Upper lobe of left lung (tissue), 4 donors: ENCODE data around the gene RGN.
"Not testable (repeated sequence)": the region's sequence is repeated elsewhere in the genome, so short reads cannot be mapped to it uniquely, and the experiment has no call there.

Experiments used
- EP300 ChIP-seq, 4 donors: sonication (generic); formaldehyde crosslinking; IDR thresholded peaks; one replicate each; pipeline ENCODE4 v1.5.1; 2017; ENCODE audit warnings: antibody characterized with exemption in 4 of 4, control low read depth in 2 of 4
- POLR2A ChIP-seq, 4 donors: fragments of 450-650 bp; IDR thresholded peaks; one replicate each; pipeline ENCODE4 v1.5.1; 2016 to 2017; ENCODE audit warnings: antibody characterized with exemption in 4 of 4, mild to moderate bottlenecking in 2 of 4
- POLR2AphosphoS5 ChIP-seq, 2 donors: sonication (generic); formaldehyde crosslinking; IDR thresholded peaks; one replicate each; pipeline ENCODE4 v1.5.1; 2017; ENCODE audit warnings: antibody characterized with exemption in 2 of 2
- TF ChIP-seq, protein P1 (sequence below), 6 experiments: fragments of 450-650 bp in 4 of 6; fragments of 200-600 bp in 2 of 6; sonication (generic) in 2 of 6; IDR thresholded peaks; one replicate each; pipeline ENCODE4 v1.5.1; 2016 to 2019; ENCODE audit warnings: antibody characterized with exemption in 6 of 6

DNA sequence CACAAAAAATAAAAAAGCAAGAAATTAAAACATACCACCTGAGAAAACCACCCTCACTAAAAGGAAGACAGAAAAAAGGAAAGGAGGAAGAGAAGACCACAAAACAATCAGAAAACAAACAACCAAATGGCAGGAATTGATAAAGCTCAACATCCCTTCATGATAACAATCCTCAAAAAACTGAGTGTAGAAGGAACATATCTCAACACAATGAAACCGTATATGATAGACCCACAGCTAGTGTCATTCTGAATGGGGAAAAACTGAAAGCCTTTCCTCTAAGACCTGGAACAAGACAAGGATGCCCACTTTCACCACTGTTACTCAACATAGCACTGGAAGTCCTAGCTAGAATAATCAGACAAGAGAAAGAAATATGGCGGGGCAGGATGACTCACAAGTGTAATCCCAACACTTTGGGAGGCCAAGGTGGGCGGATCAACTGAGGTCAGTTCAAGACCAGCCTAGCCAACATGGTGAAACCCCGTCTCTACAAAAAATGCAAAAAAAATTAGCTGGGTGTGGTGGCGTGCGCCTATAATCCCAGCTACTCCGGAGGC lies 38.4 kb downstream of the RGN start:
- not testable (repeated sequence) for TF ChIP-seq POLR2A, POLR2AphosphoS5, EP300 (IDR thresholded peaks at IDR 0.05)
- TF ChIP-seq, protein P1, sequence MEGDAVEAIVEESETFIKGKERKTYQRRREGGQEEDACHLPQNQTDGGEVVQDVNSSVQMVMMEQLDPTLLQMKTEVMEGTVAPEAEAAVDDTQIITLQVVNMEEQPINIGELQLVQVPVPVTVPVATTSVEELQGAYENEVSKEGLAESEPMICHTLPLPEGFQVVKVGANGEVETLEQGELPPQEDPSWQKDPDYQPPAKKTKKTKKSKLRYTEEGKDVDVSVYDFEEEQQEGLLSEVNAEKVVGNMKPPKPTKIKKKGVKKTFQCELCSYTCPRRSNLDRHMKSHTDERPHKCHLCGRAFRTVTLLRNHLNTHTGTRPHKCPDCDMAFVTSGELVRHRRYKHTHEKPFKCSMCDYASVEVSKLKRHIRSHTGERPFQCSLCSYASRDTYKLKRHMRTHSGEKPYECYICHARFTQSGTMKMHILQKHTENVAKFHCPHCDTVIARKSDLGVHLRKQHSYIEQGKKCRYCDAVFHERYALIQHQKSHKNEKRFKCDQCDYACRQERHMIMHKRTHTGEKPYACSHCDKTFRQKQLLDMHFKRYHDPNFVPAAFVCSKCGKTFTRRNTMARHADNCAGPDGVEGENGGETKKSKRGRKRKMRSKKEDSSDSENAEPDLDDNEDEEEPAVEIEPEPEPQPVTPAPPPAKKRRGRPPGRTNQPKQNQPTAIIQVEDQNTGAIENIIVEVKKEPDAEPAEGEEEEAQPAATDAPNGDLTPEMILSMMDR (IDR thresholded peaks at IDR 0.05) = not testable (repeated sequence)
